ENCODE measurements around the gene LMAN1.

GRCh38 chr18:59324623-59324971, 34.5 kb downstream of the LMAN1 start:
- TF ChIP-seq CTCF (conservative IDR thresholded peaks at IDR 0.05; ENCODE audit: low read length) = no peak
- TF ChIP-seq EZH2phosphoT487 (IDR thresholded peaks at IDR 0.05; ENCODE audit: borderline replicate concordance) = no peak
